H9 (cell line): ENCODE data around the gene PTPRK. TPM values are rescaled to one million over a fixed set of nuclear protein-coding genes. Genes with fewer than 3 reads are reported as not detected.

Experiments
- DNase-seq: peaks from one replicate; pipeline ENCODE4 v3.0.0-alpha.2; 2017
- H2AFZ ChIP-seq: one replicate; pipeline ENCODE4 v1.6.1; 2013; ENCODE audit warnings: mild to moderate bottlenecking, low read length, control low read depth, moderate library complexity
- H2AK5ac ChIP-seq: 2 replicates; pipeline ENCODE4 v1.6.1; 2013; ENCODE audit warnings: low read length, control low read depth, mixed read lengths; ENCODE audit not compliant: insufficient read length
- H2BK120ac ChIP-seq: one replicate; pipeline ENCODE4 v1.6.1; 2013; ENCODE audit warnings: low read depth, mild to moderate bottlenecking, low read length, control low read depth, inconsistent platforms; ENCODE audit not compliant: poor library complexity, severe bottlenecking
- H2BK12ac ChIP-seq: 2 replicates; pipeline ENCODE4 v1.6.1; 2013; ENCODE audit warnings: low read length, control low read depth, mixed read lengths, low read depth; ENCODE audit not compliant: insufficient read length
- H2BK15ac ChIP-seq: 2 replicates; pipeline ENCODE4 v1.6.1; 2013; ENCODE audit warnings: low read depth, low read length, control low read depth
- H2BK20ac ChIP-seq: one replicate; pipeline ENCODE4 v1.6.1; 2013; ENCODE audit warnings: low read depth, mild to moderate bottlenecking, low read length, control low read depth, inconsistent platforms; ENCODE audit not compliant: poor library complexity, severe bottlenecking
- H2BK5ac ChIP-seq: 2 replicates; pipeline ENCODE4 v1.6.1; 2013; ENCODE audit warnings: low read length, control low read depth, mixed read lengths; ENCODE audit not compliant: insufficient read length
- H3K14ac ChIP-seq: 2 replicates; pipeline ENCODE4 v1.6.1; 2013; ENCODE audit warnings: low read length, control low read depth; ENCODE audit not compliant: insufficient read depth
- H3K18ac ChIP-seq: 2 replicates; pipeline ENCODE4 v1.6.1; 2013; ENCODE audit warnings: low read depth, mild to moderate bottlenecking, mixed read lengths, low read length, control low read depth; ENCODE audit not compliant: insufficient read length
- H3K23ac ChIP-seq: 2 replicates; pipeline ENCODE4 v1.6.1; 2013; ENCODE audit warnings: low read length, control low read depth, mixed read lengths, low read depth; ENCODE audit not compliant: insufficient read length
- H3K23me2 ChIP-seq: 2 replicates; pipeline ENCODE4 v1.6.1; 2013; ENCODE audit warnings: low read depth, mild to moderate bottlenecking, mixed read lengths, low read length, control low read depth; ENCODE audit not compliant: insufficient read length, poor library complexity, severe bottlenecking
- H3K27ac ChIP-seq: 2 replicates; pipeline ENCODE4 v1.5.1; 2013; ENCODE audit warnings: low read length, control low read depth, mixed read lengths, low read depth; ENCODE audit not compliant: insufficient read length
- H3K27me3 ChIP-seq: 2 replicates; pipeline ENCODE4 v1.6.1; 2013; ENCODE audit warnings: low read length, control low read depth, inconsistent platforms; ENCODE audit not compliant: insufficient read depth
- H3K4ac ChIP-seq: 2 replicates; pipeline ENCODE4 v1.6.1; 2013; ENCODE audit warnings: low read depth, mild to moderate bottlenecking, control low read depth, inconsistent platforms, low read length, moderate library complexity
- H3K4me1 ChIP-seq: 2 replicates; pipeline ENCODE4 v1.6.1; 2013; ENCODE audit warnings: low read length, control low read depth, inconsistent platforms; ENCODE audit not compliant: insufficient read depth
- H3K4me2 ChIP-seq: 2 replicates; pipeline ENCODE4 v1.6.1; 2013; ENCODE audit warnings: low read length, control low read depth, mixed read lengths; ENCODE audit not compliant: insufficient read length, insufficient read depth
- H3K56ac ChIP-seq: 2 replicates; pipeline ENCODE4 v1.6.1; 2013; ENCODE audit warnings: low read depth, mild to moderate bottlenecking, mixed read lengths, low read length, control low read depth; ENCODE audit not compliant: insufficient read length
- H3K79me1 ChIP-seq: 2 replicates; pipeline ENCODE4 v1.6.1; 2013; ENCODE audit warnings: low read depth, mild to moderate bottlenecking, moderate library complexity, low read length, control low read depth, inconsistent platforms; ENCODE audit not compliant: insufficient read depth, poor library complexity, severe bottlenecking
- H3K79me2 ChIP-seq: 2 replicates; pipeline ENCODE4 v1.6.1; 2013; ENCODE audit warnings: low read length, control low read depth, inconsistent platforms; ENCODE audit not compliant: insufficient read depth
- H3K9ac ChIP-seq: 2 replicates; pipeline ENCODE4 v1.6.1; 2013; ENCODE audit warnings: low read length, control low read depth, mixed read lengths; ENCODE audit not compliant: insufficient read length; ENCODE audit errors: extremely low read depth
- H3K9me3 ChIP-seq: one replicate; pipeline ENCODE4 v1.6.1; 2013; ENCODE audit warnings: low read depth, low read length, inconsistent platforms; ENCODE audit not compliant: control insufficient read depth
- H3T11ph ChIP-seq: one replicate; pipeline ENCODE4 v1.6.1; 2013; ENCODE audit warnings: mild to moderate bottlenecking, low read length, control low read depth, inconsistent platforms
- H4K20me1 ChIP-seq: one replicate; pipeline ENCODE4 v1.6.1; 2013; ENCODE audit not compliant: control insufficient read depth, insufficient read length, insufficient read depth
- H4K5ac ChIP-seq: 2 replicates; pipeline ENCODE4 v1.6.1; 2013; ENCODE audit warnings: low read depth, mild to moderate bottlenecking, mixed read lengths, low read length, control low read depth; ENCODE audit not compliant: insufficient read length
- H4K8ac ChIP-seq: replicated peaks from 2 replicates; pipeline ENCODE4 v1.6.1; 2013; ENCODE audit warnings: low read length, control low read depth, mixed read lengths, low read depth; ENCODE audit not compliant: insufficient read length
- H4K91ac ChIP-seq: 2 replicates; pipeline ENCODE4 v1.6.1; 2013; ENCODE audit warnings: low read depth, mild to moderate bottlenecking, moderate library complexity, mixed read lengths, low read length, control low read depth; ENCODE audit not compliant: insufficient read length
- H3K27ac Mint-ChIP-seq, 3 experiments: 2 replicates in 2 of 3; 3 replicates in 1 of 3; pipeline ENCODE4 v1.8.0; 2020 to 2021; ENCODE audit warnings: mixed read lengths in 3 of 3, mild to moderate bottlenecking in 1 of 3, moderate library complexity in 1 of 3
- H3K27me3 Mint-ChIP-seq: 2 replicates; pipeline ENCODE4 v1.8.0; 2021; ENCODE audit warnings: low read depth, mild to moderate bottlenecking, moderate library complexity, mixed read lengths
- H3K36me3 Mint-ChIP-seq, 3 experiments: 2 replicates in 2 of 3; 3 replicates in 1 of 3; pipeline ENCODE4 v1.8.0; 2020 to 2021; ENCODE audit warnings: low read depth in 3 of 3, mixed read lengths in 3 of 3; ENCODE audit not compliant: insufficient read depth in 1 of 3
- H3K4me1 Mint-ChIP-seq, 2 experiments: 2 replicates each; pipeline ENCODE4 v1.8.0; 2020; ENCODE audit warnings: mixed read lengths in 2 of 2
- H3K4me3 Mint-ChIP-seq, 2 experiments: 2 replicates in 1 of 2; 3 replicates in 1 of 2; pipeline ENCODE4 v1.8.0; 2020 to 2021; ENCODE audit warnings: mild to moderate bottlenecking in 2 of 2, mixed read lengths in 2 of 2, moderate library complexity in 1 of 2
- H3K9me3 Mint-ChIP-seq, 2 experiments: 2 replicates in 1 of 2; 3 replicates in 1 of 2; pipeline ENCODE4 v1.8.0; 2020; ENCODE audit warnings: mild to moderate bottlenecking in 2 of 2, mixed read lengths in 2 of 2, moderate library complexity in 1 of 2
- CTCF ChIP-seq: fragments of 200-600 bp; sonication (generic); conservative IDR thresholded peaks from 3 replicates; pipeline ENCODE4 v1.8.0; 2021; ENCODE audit warnings: antibody characterized with exemption, mild to moderate bottlenecking
- WGBS: extraction: QIAGEN DNeasy Blood & Tissue Kit; methylation state at CpG from one replicate; pipeline ENCODE4 v1.1.7; 2013; ENCODE audit warnings: missing lambda C conversion rate, low lambda C conversion rate, mixed read lengths; ENCODE audit not compliant: insufficient read length; ENCODE audit errors: extremely low coverage; 5-methylcytosine and 5-hydroxymethylcytosine counted together
- total RNA-seq: library from RNA; stranded (reverse); gene quantifications from 2 replicates; pipeline ENCODE4 v1.2.1, GENCODE V29; 2021

Gene PTPRK
- total RNA-seq, 1 experiment from 2014 or later: 47.9 TPM

GRCh38 chr6:127952831-127953230, 567.6 kb downstream of the PTPRK start:
- WGBS: no CpG with 5 or more reads among the region's 4 CpGs
- H2BK120ac ChIP-seq: no peak overlapping the region
- H3K56ac ChIP-seq: no peak overlapping the region
- no peaks in the 10 kb centered on the region for H3K79me1 ChIP-seq
- no peak for TF ChIP-seq CTCF
- H3K18ac ChIP-seq: no peak overlapping the region
- no peak overlapping the region for H3K4ac ChIP-seq
- Mint-ChIP-seq H3K9me3 (no peaks in the 10 kb centered on the region), H3K27me3 (no peaks in the 10 kb centered on the region), H3K36me3 (no peaks in the 10 kb centered on the region), H3K27ac (no peak overlapping the region), H3K4me3 (no peak overlapping the region), H3K4me1 (0 out of 4 replicates have a peak, but pooled peaks cover 0 to 4% of the 10 kb centered on the region in 2 experiments)
- no peak overlapping the region for H4K8ac ChIP-seq
- no peak overlapping the region for H2BK15ac ChIP-seq
- no peak overlapping the region for H4K91ac ChIP-seq
- no peaks in the 10 kb centered on the region for H3K27me3 ChIP-seq
- no peak overlapping the region for H3K4me2 ChIP-seq
- DNase-seq: no peak
- H2AFZ ChIP-seq: no peak overlapping the region
- no peaks in the 10 kb centered on the region for H3K79me2 ChIP-seq
- H4K20me1 ChIP-seq: no peaks in the 10 kb centered on the region
- H3K14ac ChIP-seq: no peak overlapping the region
- no peak overlapping the region for H3K9ac ChIP-seq
- no peak overlapping the region for H2AK5ac ChIP-seq
- no peak overlapping the region for H3K23ac ChIP-seq
- no peak overlapping the region for H3K27ac ChIP-seq
- H2BK5ac ChIP-seq: no peak overlapping the region
- no peaks in the 10 kb centered on the region for H3K23me2 ChIP-seq
- no peaks in the 10 kb centered on the region for H3K9me3 ChIP-seq
- H2BK12ac ChIP-seq: no peak overlapping the region
- H2BK20ac ChIP-seq: no peak overlapping the region
- no peaks in the 10 kb centered on the region for H3K4me1 ChIP-seq
- H3T11ph ChIP-seq: no peak overlapping the region
- H4K5ac ChIP-seq: no peak overlapping the region
